Measurements from ENCODE around the gene SYT9.

SYT9 gene

GRCh38 chr11:7384691-7385090 is 133.0 kb downstream of the SYT9 start:
- DNase-seq (ENCODE audit: low read depth) = no peak
- no peak overlapping the region for H3K4me3 ChIP-seq (ENCODE audit: low read depth, low read length)
- TF ChIP-seq, protein P1, sequence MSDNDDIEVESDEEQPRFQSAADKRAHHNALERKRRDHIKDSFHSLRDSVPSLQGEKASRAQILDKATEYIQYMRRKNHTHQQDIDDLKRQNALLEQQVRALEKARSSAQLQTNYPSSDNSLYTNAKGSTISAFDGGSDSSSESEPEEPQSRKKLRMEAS (IDR thresholded peaks at IDR 0.05; ENCODE audit: low read depth, low read length) = no peak
- no peak for TF ChIP-seq MYC (IDR thresholded peaks at IDR 0.05; ENCODE audit: low read depth, low read length)
- TF ChIP-seq CTCF (IDR thresholded peaks at IDR 0.05; ENCODE audit: low read depth, low read length) = no peak
- TF ChIP-seq POLR2A (IDR thresholded peaks at IDR 0.05; ENCODE audit: extremely low read depth, insufficient read length) = no peak

DNA sequence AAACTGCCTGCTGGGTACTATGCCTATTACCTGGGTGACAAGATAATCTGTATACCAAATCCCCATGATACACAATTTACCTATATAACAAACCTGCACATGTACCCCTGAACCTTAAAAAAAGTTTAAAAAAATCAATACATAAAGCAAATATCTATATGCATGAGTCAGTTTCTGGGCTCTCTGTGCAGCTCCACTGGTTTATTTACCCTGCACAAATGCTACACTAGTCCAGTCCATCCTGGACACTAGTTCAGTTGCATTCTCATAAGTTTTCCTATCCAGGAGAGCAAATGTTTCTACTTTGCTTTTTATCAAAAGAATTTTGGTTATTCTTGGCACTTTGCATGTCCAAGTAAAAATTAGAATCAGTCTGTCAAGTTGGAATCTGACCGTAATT is 133.8 kb downstream of the SYT9 start:
- DNase-seq (ENCODE audit: low read depth) = no peak
- TF ChIP-seq MYC (IDR thresholded peaks at IDR 0.05; ENCODE audit: low read depth, low read length) (no peak), CTCF (IDR thresholded peaks at IDR 0.05; ENCODE audit: low read depth, low read length) (no peak), POLR2A (IDR thresholded peaks at IDR 0.05; ENCODE audit: extremely low read depth, insufficient read length) (no peak)
- TF ChIP-seq, protein P1 (IDR thresholded peaks at IDR 0.05; ENCODE audit: low read depth, low read length) = no peak
- H3K4me3 ChIP-seq (ENCODE audit: low read depth, low read length) = no peak overlapping the region

GRCh38 chr11:7413961-7414915 is 162.5 kb downstream of the SYT9 start:
- DNase-seq (ENCODE audit: low read depth) = no peak

GRCh38 chr11:7414973-7415817 is 163.5 kb downstream of the SYT9 start:
- DNase-seq (ENCODE audit: low read depth) = no peak
- no peak overlapping the region for H3K4me3 ChIP-seq (ENCODE audit: low read depth, low read length)

More at GRCh38 chr11:7413961-7414915, 162.5 kb downstream of the SYT9 start:
- H3K4me3 ChIP-seq (ENCODE audit: low read depth, low read length) = no peak overlapping the region
- TF ChIP-seq CTCF (IDR thresholded peaks at IDR 0.05; ENCODE audit: low read depth, low read length) (no peak), POLR2A (IDR thresholded peaks at IDR 0.05; ENCODE audit: extremely low read depth, insufficient read length) (no peak), MYC (IDR thresholded peaks at IDR 0.05; ENCODE audit: low read depth, low read length) (no peak)
- TF ChIP-seq, protein P1 (IDR thresholded peaks at IDR 0.05; ENCODE audit: low read depth, low read length) = no peak

More at GRCh38 chr11:7414973-7415817, 163.5 kb downstream of the SYT9 start:
- TF ChIP-seq POLR2A (IDR thresholded peaks at IDR 0.05; ENCODE audit: extremely low read depth, insufficient read length) (no peak), CTCF (IDR thresholded peaks at IDR 0.05; ENCODE audit: low read depth, low read length) (no peak), MYC (IDR thresholded peaks at IDR 0.05; ENCODE audit: low read depth, low read length) (no peak)
- TF ChIP-seq, protein P1 (IDR thresholded peaks at IDR 0.05; ENCODE audit: low read depth, low read length) = no peak
